Upper lobe of right lung (tissue), 1 donor: ENCODE measurements around the gene ZNF142. TPM values are rescaled to one million over a fixed set of nuclear protein-coding genes. Genes with fewer than 3 reads are reported as not detected.
A peak's percentile ranks its signal among the peaks of the same experiment; 100 is the strongest.

Experiments
- ATAC-seq: fragments of 200-7000 bp; cut with Tn5 transposase; one replicate; pipeline ENCODE4 v1.9.1; 2020; ENCODE audit warnings: mild to moderate bottlenecking, moderate library complexity
- DNase-seq: peaks from one replicate; pipeline ENCODE4 v3.0.0-alpha.2; 2020
- H3K27ac ChIP-seq: fragments of 200-600 bp; one replicate; pipeline ENCODE4 v1.8.0; 2022
- H3K27me3 ChIP-seq: fragments of 200-600 bp; one replicate; pipeline ENCODE4 v1.8.0; 2022; ENCODE audit warnings: mild to moderate bottlenecking
- H3K36me3 ChIP-seq: fragments of 200-600 bp; one replicate; pipeline ENCODE4 v1.8.0; 2022
- H3K4me1 ChIP-seq: fragments of 200-600 bp; one replicate; pipeline ENCODE4 v1.8.0; 2022
- H3K4me3 ChIP-seq: fragments of 200-600 bp; one replicate; pipeline ENCODE4 v1.8.0; 2022; ENCODE audit warnings: mild to moderate bottlenecking
- H3K9me3 ChIP-seq: fragments of 200-600 bp; one replicate; pipeline ENCODE4 v1.8.0; 2022
- intact Hi-C: fragments of 100-400 bp; cut with DNase I; formaldehyde crosslinking; loops from one replicate; pipeline ENCODE4 v1.11.0; 2022
- long read RNA-seq: library from polyadenylated mRNA; unstranded; transcript quantifications from one replicate; pipeline ENCODE4 v2.0.0, GENCODE V29; 2021
- total RNA-seq: library from RNA; stranded (reverse); fragmentation: NEBNext Ultra II Directional; extraction: Animal tissue kit (Norgen Biotek cat#: 25700); gene quantifications from one replicate; pipeline ENCODE4 v1.2.1, GENCODE V29; 2021
- TF ChIP-seq, protein P1 (sequence below): fragments of 200-600 bp; IDR thresholded peaks from one replicate; pipeline ENCODE4 v1.8.0; 2022; ENCODE audit warnings: antibody characterized with exemption
- donor health status: DM: no; HTN: yes; CAD: no; lungs with severe emphysema.

ZNF142 gene, protein sequence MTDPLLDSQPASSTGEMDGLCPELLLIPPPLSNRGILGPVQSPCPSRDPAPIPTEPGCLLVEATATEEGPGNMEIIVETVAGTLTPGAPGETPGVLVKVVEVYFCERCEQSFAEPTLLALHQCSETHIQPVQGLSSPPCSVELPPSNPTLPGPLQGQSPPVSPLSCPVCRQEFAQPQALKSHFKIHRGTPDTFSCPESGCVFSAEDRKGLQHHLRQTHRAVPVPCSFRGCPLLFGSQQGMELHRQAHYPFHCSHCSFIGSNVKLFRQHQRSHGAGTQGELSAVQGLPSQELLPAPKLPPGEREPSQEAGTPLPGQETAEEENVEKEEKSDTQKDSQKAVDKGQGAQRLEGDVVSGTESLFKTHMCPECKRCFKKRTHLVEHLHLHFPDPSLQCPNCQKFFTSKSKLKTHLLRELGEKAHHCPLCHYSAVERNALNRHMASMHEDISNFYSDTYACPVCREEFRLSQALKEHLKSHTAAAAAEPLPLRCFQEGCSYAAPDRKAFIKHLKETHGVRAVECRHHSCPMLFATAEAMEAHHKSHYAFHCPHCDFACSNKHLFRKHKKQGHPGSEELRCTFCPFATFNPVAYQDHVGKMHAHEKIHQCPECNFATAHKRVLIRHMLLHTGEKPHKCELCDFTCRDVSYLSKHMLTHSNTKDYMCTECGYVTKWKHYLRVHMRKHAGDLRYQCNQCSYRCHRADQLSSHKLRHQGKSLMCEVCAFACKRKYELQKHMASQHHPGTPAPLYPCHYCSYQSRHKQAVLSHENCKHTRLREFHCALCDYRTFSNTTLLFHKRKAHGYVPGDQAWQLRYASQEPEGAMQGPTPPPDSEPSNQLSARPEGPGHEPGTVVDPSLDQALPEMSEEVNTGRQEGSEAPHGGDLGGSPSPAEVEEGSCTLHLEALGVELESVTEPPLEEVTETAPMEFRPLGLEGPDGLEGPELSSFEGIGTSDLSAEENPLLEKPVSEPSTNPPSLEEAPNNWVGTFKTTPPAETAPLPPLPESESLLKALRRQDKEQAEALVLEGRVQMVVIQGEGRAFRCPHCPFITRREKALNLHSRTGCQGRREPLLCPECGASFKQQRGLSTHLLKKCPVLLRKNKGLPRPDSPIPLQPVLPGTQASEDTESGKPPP (N-terminal part only)
- total RNA-seq: 18.3 TPM
- long read RNA-seq, partial matches to known transcripts: 9 of 14 reads
- long read RNA-seq, other reads (novel, unspliced or antisense): 5 of 14 reads

DNA sequence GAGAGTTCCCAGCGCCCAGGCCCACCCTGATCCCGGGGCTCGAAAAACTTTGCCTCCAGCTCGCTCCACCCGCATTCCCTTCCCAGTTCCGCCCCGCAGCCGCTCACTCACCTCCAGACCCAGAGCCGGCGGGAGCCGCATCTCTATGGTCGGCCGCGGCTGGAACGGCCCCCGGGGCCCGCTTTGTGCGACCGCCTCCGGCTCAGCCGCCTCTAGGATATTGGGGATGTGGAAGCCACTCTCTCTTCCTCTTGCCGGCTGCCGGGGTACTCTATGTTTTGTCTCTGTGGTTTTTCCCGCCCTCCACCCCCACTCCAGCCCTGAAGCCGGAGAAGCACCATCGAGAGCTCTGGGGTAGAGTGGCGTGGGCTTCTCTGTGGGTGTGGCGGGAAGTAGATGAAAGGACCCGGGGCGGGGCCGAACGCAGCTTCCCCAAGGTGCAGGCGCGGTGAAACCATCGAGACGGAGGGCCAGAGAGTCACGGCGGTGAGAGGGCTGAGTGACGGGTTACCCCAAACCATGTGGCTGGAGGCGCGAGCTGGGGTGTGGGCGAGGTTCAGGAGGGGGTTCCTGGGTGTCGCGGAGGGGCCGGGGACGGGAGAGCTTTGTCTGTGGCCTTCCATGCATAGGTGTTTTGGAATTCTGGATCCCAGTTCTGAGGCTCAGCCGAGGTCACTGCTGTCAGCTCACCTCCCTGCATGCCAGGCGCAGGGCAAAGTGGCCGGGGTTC, at the start of gene ZNF142, which contains the start of gene BCS1L:
Gene ZNF142, minus strand, starts transcription at position 366 of the 730 bp plus-strand sequence. CDS start 3,194 bp downstream, outside the sequence.
Gene BCS1L, plus strand, starts transcription at position 426 of the 730 bp plus-strand sequence. CDS start 1,305 bp downstream, outside the sequence.
- H3K27ac ChIP-seq: peak within 1 kb of the TSS; percentile 71
- no peaks in the 10 kb centered on the region for H3K9me3 ChIP-seq
- H3K4me1 ChIP-seq: peaks cover 14% of the 10 kb centered on the region
- ATAC-seq (peak; percentile 98), DNase-seq (peak; percentile 95)
- TF ChIP-seq, protein P1, sequence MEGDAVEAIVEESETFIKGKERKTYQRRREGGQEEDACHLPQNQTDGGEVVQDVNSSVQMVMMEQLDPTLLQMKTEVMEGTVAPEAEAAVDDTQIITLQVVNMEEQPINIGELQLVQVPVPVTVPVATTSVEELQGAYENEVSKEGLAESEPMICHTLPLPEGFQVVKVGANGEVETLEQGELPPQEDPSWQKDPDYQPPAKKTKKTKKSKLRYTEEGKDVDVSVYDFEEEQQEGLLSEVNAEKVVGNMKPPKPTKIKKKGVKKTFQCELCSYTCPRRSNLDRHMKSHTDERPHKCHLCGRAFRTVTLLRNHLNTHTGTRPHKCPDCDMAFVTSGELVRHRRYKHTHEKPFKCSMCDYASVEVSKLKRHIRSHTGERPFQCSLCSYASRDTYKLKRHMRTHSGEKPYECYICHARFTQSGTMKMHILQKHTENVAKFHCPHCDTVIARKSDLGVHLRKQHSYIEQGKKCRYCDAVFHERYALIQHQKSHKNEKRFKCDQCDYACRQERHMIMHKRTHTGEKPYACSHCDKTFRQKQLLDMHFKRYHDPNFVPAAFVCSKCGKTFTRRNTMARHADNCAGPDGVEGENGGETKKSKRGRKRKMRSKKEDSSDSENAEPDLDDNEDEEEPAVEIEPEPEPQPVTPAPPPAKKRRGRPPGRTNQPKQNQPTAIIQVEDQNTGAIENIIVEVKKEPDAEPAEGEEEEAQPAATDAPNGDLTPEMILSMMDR: no peak
- H3K36me3 ChIP-seq: peaks cover 63% of the 10 kb centered on the region
- peak within 1 kb of the TSS; percentile 98 for H3K4me3 ChIP-seq
- intact Hi-C loops: no loop called here
- H3K27me3 ChIP-seq: no peaks in the 10 kb centered on the region

DNA sequence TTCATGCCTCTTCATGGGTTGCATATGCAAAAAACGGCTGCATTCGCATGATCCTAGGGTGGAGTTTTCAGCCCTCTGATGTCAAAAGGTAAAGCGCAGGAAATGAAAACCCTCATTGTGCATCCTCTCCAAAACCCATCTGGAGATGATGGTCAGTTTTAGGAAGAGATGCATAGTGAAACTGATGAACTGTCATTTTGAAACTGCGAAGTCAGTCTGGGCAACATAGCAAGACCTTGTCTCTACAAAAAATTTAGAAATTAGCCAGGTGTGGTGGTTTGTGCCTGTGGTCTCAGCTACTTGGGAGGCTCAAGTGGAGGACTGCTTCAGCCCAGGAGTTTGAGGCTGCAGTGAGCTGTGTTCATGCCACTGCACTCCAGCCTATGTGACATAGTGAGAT, 48.7 kb upstream of the ZNF142 start:
- no peak for ATAC-seq
- H3K9me3 ChIP-seq: no peaks in the 10 kb centered on the region
- TF ChIP-seq, protein P1: no peak
- no peak overlapping the region for H3K4me3 ChIP-seq
- no peaks in the 10 kb centered on the region for H3K36me3 ChIP-seq
- no peak overlapping the region for H3K27ac ChIP-seq
- DNase-seq: no peak
- intact Hi-C loops: no loop called here
- peaks cover 8% of the 10 kb centered on the region for H3K4me1 ChIP-seq
- H3K27me3 ChIP-seq: no peaks in the 10 kb centered on the region

DNA sequence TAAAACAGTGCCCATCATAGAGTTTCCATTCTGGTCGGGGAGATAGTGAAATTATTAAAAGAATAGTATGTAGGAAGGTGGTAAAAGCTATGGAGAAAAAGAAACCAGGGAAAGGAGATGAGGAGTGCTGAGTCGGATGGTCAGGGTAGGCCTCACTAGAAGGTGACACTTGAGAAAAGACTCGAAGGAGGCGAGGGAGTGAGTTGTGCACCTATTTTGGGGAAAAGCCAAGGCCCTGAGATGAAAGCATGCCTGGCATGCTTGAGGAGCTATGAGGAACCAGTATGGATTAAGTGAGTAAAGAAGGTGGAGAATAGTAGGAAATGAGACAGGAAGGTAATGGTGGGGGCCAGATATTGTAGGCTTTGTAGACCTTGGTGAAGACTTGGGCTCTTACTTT, 43.9 kb upstream of the ZNF142 start:
- Histone ChIP-seq H3K9me3 (no peaks in the 10 kb centered on the region), H3K27ac (no peak overlapping the region), H3K4me1 (no peaks in the 10 kb centered on the region), H3K36me3 (peaks cover 13% of the 10 kb centered on the region), H3K27me3 (no peaks in the 10 kb centered on the region), H3K4me3 (no peak overlapping the region)
- DNase-seq (no peak), ATAC-seq (peak; percentile 66)
- TF ChIP-seq, protein P1: no peak
- intact Hi-C loops: no loop called here

DNA sequence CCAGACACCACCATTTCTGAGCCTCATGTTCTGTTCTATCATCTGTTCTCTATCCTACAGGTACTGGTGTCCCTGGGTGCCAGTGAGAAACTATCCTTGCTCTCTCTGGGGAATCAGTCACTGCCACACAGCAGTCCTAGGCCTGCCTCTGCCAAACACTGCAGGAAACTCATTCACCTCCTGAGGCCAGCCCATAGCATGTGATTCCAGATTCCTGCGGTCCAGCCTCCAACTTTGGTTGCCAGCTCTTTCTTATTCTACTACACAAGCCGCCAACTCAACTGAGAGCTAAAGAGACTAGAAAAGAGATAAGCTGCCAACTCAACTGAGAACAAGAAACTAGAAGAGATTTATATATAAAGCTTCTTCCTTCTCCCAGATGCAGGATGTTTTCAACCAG, 42.4 kb upstream of the ZNF142 start:
- H3K4me1 ChIP-seq: no peaks in the 10 kb centered on the region
- no peaks in the 10 kb centered on the region for H3K27me3 ChIP-seq
- ATAC-seq: no peak
- no peak overlapping the region for H3K27ac ChIP-seq
- DNase-seq: no peak
- intact Hi-C loops: no loop called here
- TF ChIP-seq, protein P1: no peak
- no peak overlapping the region for H3K4me3 ChIP-seq
- no peaks in the 10 kb centered on the region for H3K9me3 ChIP-seq
- H3K36me3 ChIP-seq: peaks cover 19% of the 10 kb centered on the region

DNA sequence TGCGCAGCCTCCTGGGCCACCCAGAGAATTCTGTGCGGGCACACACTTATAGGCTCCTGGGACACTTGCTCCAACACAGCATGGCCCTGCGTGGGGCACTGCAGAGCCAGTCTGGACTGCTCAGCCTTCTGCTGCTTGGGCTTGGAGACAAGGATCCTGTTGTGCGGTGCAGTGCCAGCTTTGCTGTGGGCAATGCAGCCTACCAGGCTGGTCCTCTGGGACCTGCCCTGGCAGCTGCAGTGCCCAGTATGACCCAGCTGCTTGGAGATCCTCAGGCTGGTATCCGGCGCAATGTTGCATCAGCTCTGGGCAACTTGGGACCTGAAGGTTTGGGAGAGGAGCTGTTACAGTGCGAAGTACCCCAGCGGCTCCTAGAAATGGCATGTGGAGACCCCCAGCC, 39.5 kb upstream of the ZNF142 start:
- Histone ChIP-seq H3K27me3 (no peaks in the 10 kb centered on the region), H3K36me3 (peaks cover 27% of the 10 kb centered on the region), H3K9me3 (no peaks in the 10 kb centered on the region), H3K4me3 (no peak overlapping the region), H3K27ac (no peak overlapping the region), H3K4me1 (no peaks in the 10 kb centered on the region)
- intact Hi-C loops: no loop called here
- TF ChIP-seq, protein P1: no peak
- peak; percentile 19 for ATAC-seq
- no peak for DNase-seq
